NCI-H82 treated with DMSO at 0.1 percent for 48 hours (cell line): ENCODE data around the gene AHNAK.

Experiments used
- DNase-seq: peaks from one replicate; lab custom pipeline; 2025; ENCODE audit not compliant: unreplicated experiment; lab: John Stamatoyannopoulos, UW

The AHNAK gene

GRCh38 chr11:62536301-62536957 is 10.2 kb downstream of the AHNAK start:
- DNase-seq = no peak

DNA sequence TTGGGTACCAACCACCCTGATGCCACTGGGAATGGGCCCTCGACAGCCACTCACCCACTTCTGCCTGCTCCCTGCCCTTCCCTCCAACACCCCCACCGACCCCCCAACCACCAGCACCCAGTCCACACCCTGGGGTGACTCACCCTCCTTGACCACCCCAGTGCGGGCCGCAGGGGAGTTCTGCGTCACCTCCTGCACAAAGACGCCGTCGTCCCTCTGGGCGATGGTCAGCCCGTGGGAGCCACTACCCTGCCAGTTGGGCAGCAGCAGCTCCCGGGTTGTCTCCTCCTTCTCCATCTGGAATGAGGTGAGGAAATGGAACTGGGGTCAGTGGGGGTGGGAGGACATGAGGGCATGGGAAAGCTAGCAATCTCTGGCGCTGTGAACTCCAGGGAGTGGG is 10.8 kb downstream of the AHNAK start:
- no peak for DNase-seq

GRCh38 chr11:62534779-62535545 is 11.6 kb downstream of the AHNAK start:
- DNase-seq = no peak

GRCh38 chr11:62532096-62532495 is 14.5 kb downstream of the AHNAK start:
- DNase-seq = no peak

DNA sequence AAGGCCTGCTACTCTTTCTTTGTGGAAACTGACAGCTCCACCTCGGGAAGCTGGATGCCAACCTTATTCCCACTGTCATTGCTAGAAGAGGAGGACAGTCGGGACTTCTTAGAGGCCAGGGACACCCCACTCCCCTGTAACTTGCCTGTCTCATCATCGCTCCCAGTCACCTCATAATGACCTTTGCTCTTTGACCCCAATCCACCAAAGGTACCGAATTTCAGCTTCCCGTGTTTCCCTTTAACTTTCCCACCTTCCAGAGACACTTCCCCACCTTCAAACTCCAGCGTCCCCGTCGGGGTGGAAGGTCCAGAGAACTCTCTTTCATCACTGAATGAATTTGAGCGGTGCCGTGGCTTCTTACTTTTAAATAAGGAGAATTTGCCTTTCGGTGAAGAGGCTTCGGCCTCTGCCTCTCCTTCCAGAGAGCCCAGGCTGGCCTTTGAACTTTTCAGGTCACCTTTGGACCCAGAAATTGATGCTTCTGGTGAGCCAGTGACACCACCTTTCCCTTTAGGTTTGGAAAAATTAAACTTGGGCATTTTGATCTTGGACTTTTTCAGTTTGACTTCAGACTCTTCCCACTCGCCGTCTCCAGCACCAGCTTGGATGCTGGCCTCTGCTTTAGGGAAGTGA is 29.8 kb downstream of the AHNAK start:
- DNase-seq = no peak

GRCh38 chr11:62514151-62514550 is 32.5 kb downstream of the AHNAK start:
- no peak for DNase-seq

- DNase-seq = no peak
Observed at GRCh38 chr11:62513626-62514025, 33.0 kb downstream of the AHNAK start.

- DNase-seq = no peak
Observed at GRCh38 chr11:62512961-62513360, 33.6 kb downstream of the AHNAK start.

- no peak for DNase-seq
Observed at GRCh38 chr11:62508336-62509058, 38.1 kb downstream of the AHNAK start.

GRCh38 chr11:62507125-62507422 is 39.5 kb downstream of the AHNAK start:
- DNase-seq = no peak

DNA sequence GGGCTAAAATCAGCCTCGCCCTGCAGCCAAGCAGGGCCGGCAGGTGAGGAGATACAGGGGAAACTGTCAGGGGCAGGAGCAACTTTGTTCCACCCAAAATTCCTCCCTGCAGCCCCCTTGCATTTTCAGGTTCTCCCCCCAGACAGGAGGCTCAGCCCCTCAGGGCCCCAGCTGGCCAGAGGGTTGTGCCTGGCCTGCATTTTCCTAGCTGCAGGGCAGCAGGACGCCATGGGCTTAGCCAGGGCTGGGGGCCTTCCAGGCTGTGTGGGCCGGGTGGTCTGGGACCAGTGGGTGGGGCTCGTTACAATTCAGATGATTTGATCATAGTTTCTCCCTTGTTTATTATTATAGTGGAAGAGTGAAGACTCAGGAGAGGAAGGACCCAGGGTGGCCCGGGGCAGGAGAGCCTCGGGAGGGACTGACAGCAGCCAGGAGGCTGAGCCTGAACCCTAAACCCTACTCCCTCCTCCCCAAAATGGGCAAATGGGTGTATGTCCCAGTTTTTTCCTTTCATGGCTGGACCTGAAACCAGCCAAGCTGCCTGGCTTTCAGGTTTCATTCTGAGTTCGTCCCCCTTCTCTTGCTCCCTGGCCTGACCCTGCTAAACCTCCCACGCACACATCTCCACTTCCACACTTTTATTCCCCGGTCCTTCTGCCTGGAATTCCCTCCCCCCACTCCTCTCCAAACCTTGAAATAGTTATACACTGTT is 40.0 kb downstream of the AHNAK start:
- no peak for DNase-seq

GRCh38 chr11:62505440-62506091 is 41.0 kb downstream of the AHNAK start:
- DNase-seq = no peak

DNA sequence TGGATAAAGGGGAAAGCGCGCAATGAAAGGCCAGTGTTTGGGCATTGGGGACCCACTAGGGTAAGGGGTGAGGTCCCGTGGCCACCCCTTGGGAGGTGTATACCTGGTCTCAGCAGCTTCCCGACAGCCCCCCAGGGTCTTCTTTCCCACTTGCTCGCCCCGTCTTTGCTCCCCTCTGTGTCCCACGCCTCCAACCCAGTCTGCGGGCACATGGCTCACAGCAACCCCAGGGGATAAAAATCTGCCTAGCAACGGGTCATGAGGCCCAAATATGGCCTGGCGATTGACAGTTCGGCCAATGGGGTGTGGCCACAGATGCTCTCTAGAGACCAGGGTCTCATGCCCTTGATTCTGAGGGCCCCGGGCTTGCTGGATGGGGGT is 41.6 kb downstream of the AHNAK start:
- no peak for DNase-seq

DNA sequence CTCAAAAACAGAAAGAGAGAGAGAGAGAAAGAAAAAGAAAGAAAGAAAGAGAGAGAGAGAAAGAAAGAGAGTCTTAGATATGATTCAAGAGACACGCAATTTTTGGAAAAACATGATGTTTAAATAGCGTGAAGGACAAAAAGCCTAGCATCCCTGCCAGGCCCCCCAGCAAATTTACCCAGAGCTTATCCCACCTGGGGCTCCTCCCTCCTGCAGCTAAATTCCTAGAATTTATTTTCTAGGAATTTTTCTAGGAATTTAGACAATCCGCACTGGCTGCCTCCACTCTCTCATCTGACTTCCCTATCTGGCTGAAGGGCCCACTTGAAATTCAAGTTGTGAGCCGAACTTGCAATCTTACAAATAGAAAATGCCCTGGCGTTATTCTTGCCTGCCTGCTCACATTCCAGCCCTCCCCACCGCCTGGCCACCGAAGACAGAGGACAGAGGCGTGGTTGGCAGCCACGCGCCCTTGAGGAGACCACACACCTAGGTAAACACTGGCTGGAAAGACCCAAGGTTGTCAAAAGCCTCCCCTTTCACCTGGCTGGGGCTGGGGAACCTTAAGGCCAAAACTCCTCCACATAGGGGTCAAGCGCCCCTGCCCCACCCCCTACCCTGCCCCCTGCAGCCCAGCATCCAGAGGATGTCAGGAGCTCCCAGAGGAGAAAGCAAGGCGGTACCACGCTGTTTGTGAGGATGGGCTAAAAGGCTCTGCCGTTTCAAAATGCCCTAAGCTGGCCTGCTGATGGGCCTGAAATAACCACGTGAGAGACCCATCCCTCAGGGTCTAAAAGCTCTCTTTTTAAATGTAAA is 42.2 kb downstream of the AHNAK start:
- DNase-seq = no peak

- DNase-seq = no peak
Observed at GRCh38 chr11:62502030-62502730, 44.4 kb downstream of the AHNAK start.

GRCh38 chr11:62501432-62501891 is 45.1 kb downstream of the AHNAK start:
- DNase-seq = no peak

DNA sequence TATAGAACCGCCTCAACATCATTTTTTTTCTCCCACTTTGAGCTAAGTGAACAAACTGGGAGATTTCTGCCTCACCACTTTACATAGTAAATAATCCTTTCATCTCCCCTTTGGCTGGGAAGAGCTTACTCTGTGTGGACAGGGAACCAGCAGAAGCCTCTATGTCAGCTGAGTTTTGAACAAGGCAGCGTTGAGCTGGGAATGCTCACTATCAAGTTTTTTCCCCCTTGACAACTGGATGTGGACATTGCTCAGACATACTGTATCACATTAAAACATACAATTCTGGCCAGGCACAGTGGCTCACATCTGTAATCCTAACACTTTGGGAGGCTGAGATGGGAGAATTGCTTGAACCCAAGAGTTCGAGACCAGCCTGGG is 46.0 kb downstream of the AHNAK start:
- DNase-seq = no peak

DNA sequence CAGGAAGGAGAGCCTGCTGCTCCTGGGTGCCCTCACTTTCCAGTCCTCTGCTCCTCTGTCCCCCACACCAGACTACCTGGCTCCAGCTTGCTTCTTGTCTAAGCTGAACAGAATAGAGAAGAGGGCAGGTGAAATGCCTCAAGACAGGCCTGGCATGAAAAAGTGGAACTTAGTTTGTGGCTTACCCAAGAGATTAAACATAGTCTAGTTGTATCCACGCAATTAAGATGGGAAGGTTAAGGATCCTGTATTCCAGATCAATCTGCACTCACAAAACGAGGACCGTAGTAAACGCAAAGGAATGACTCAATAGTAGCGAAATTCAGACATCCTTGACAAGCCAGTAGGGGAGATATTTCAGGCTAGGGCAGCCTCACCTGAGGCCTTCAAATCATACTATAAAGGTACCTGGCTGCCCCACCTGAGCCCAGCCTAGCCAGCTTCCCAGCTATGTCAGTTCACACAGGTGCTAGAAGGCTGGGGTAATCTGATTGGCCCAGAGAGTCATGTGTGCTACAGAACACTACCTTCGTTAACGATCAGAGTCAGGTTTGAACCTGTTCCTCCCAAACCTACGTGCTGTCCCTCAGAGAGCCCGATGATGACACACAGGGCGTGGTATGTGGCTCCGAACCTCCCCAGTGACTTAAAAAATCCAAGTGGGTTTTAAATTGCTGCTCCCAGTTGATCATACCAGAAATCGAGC is 46.5 kb downstream of the AHNAK start:
- DNase-seq = no peak
